Thyroid gland (tissue), 4 donors: Measurements from ENCODE around the gene MEX3D.

Source experiments
- CTCF ChIP-seq, 6 experiments: fragments of 200-600 bp in 3 of 6; fragments of 450-650 bp in 3 of 6; sonication (generic) in 3 of 6; IDR thresholded peaks; one replicate each; pipeline ENCODE4 v1.5.1; 2016 to 2019; ENCODE audit warnings: antibody characterized with exemption in 6 of 6, mild to moderate bottlenecking in 2 of 6, inconsistent platforms in 1 of 6, moderate library complexity in 1 of 6
- POLR2A ChIP-seq, 2 donors: fragments of 450-650 bp; IDR thresholded peaks; one replicate each; pipeline ENCODE4 v1.6.1; 2017; ENCODE audit warnings: antibody characterized with exemption in 2 of 2, mild to moderate bottlenecking in 2 of 2, moderate library complexity in 1 of 2

GRCh38 chr19:1587872-1588271 is 19.7 kb upstream of the MEX3D start:
- TF ChIP-seq CTCF (IDR thresholded peaks at IDR 0.05) = no peak
- no peak for TF ChIP-seq POLR2A (IDR thresholded peaks at IDR 0.05)
